Stimulated activated naive CD4-positive, alpha-beta T cell treated with Interleukin-2 at 50 U/mL for 16 hours (primary cell): ENCODE measurements around the gene CRIP3.

ENCODE experiments used
- DNase-seq: peaks from one replicate; lab custom pipeline; 2025; lab: John Stamatoyannopoulos, UW

The CRIP3 gene

GRCh38 chr6:43287717-43288679, 20.6 kb downstream of the CRIP3 start:
- DNase-seq: no peak

- no peak for DNase-seq
Measured at GRCh38 chr6:43286980-43287716, 21.5 kb downstream of the CRIP3 start.

- no peak for DNase-seq
Measured at GRCh38 chr6:43286456-43286979, 22.1 kb downstream of the CRIP3 start.

- no peak for DNase-seq
Measured at GRCh38 chr6:43285832-43286231, 22.8 kb downstream of the CRIP3 start.

- no peak for DNase-seq
Measured at GRCh38 chr6:43284991-43285781, 23.4 kb downstream of the CRIP3 start.

- DNase-seq: no peak
Measured at GRCh38 chr6:43283905-43284304, 24.7 kb downstream of the CRIP3 start.

GRCh38 chr6:43283514-43283901, 25.1 kb downstream of the CRIP3 start:
- no peak for DNase-seq

GRCh38 chr6:43282636-43283513, 25.8 kb downstream of the CRIP3 start:
- DNase-seq: no peak

- DNase-seq: no peak
Measured at GRCh38 chr6:43282060-43282459, 26.6 kb downstream of the CRIP3 start.

GRCh38 chr6:43280234-43280633, 28.4 kb downstream of the CRIP3 start:
- no peak for DNase-seq

- DNase-seq: no peak
Measured at GRCh38 chr6:43278524-43279078, 30.0 kb downstream of the CRIP3 start.

GRCh38 chr6:43277643-43278523, 30.7 kb downstream of the CRIP3 start:
- DNase-seq: no peak

- no peak for DNase-seq
Measured at GRCh38 chr6:43277306-43277642, 31.4 kb downstream of the CRIP3 start.

- DNase-seq: no peak
Measured at GRCh38 chr6:43276577-43277305, 31.9 kb downstream of the CRIP3 start.

- peak; percentile 9 for DNase-seq
Measured at GRCh38 chr6:43275801-43276576, 32.6 kb downstream of the CRIP3 start.

GRCh38 chr6:43274916-43275597, 33.6 kb downstream of the CRIP3 start:
- DNase-seq: peak; percentile 15

GRCh38 chr6:43274127-43274915, 34.3 kb downstream of the CRIP3 start:
- DNase-seq: no peak
